Measurements from ENCODE around the gene CYP3A4.

Gene CYP3A4

GRCh38 chr7:99828811-99829210 is 44.8 kb upstream of the CYP3A4 start:
- H3K4me1 ChIP-seq (ENCODE audit: low read depth, poor library complexity, severe bottlenecking) = no peaks in the 10 kb centered on the region
- H2AFZ ChIP-seq (ENCODE audit: low read depth) = no peak overlapping the region
- H4K20me1 ChIP-seq (ENCODE audit: insufficient read depth) = no peaks in the 10 kb centered on the region
- no peak overlapping the region for H3K9ac ChIP-seq
- H3K27ac ChIP-seq = no peak overlapping the region
- H3K4me2 ChIP-seq = no peak overlapping the region
- no peak for TF ChIP-seq CTCF (conservative IDR thresholded peaks at IDR 0.05; ENCODE audit: low read depth, low read length)
- no peaks in the 10 kb centered on the region for H3K36me3 ChIP-seq (ENCODE audit: insufficient read depth)
- no peaks in the 10 kb centered on the region for H3K79me2 ChIP-seq (ENCODE audit: insufficient read depth, low read depth)
- no peaks in the 10 kb centered on the region for H3K27me3 ChIP-seq (ENCODE audit: insufficient read depth, low read depth)
- no peak overlapping the region for H3K4me3 ChIP-seq (IDR thresholded peaks at IDR 0.05; ENCODE audit: insufficient read depth, low read depth, low read length)

DNA sequence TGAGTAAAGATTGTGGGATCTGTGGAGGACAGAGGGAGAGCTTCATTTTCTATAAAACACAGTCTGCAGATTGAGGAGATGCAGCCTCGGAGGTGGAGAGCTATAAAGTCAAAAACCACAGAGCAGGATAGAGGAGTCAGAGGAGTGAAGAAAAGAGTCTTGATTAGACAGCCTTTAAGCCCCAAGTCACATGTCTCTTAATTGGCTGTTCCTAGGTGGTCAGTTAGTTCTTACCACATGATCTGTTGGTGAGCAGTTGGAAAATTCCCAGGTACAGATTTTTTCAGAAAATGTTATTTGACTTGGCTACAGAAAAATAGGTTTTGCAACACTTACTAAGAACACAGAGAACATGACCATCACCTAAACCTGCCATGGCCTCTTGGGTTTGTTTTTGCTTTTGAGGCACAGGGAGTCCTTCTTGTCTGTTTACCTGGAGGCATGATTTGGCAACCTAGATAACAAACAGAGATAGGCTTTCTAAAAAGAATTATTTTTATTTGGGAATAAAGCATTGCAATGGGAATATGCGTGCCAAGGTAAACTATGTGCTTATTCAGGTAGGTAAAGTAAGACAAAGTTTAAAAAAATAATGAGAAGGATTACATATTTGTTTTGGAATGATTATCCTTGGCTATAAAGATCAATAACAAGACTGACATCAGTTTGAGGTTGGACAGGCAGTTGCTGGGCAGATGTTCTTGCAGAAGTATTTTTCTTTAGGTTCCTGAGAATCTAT is 43.2 kb upstream of the CYP3A4 start:
- Histone ChIP-seq H3K4me3 (IDR thresholded peaks at IDR 0.05; ENCODE audit: insufficient read depth, low read depth, low read length) (no peak overlapping the region), H2AFZ (ENCODE audit: low read depth) (no peak overlapping the region), H3K27ac (no peak overlapping the region), H4K20me1 (ENCODE audit: insufficient read depth) (no peaks in the 10 kb centered on the region), H3K36me3 (ENCODE audit: insufficient read depth) (no peaks in the 10 kb centered on the region), H3K79me2 (ENCODE audit: insufficient read depth, low read depth) (no peaks in the 10 kb centered on the region), H3K4me1 (ENCODE audit: low read depth, poor library complexity, severe bottlenecking) (no peaks in the 10 kb centered on the region), H3K9ac (no peak overlapping the region), H3K27me3 (ENCODE audit: insufficient read depth, low read depth) (no peaks in the 10 kb centered on the region), H3K4me2 (no peak overlapping the region)
- TF ChIP-seq CTCF (conservative IDR thresholded peaks at IDR 0.05; ENCODE audit: low read depth, low read length) = no peak

DNA sequence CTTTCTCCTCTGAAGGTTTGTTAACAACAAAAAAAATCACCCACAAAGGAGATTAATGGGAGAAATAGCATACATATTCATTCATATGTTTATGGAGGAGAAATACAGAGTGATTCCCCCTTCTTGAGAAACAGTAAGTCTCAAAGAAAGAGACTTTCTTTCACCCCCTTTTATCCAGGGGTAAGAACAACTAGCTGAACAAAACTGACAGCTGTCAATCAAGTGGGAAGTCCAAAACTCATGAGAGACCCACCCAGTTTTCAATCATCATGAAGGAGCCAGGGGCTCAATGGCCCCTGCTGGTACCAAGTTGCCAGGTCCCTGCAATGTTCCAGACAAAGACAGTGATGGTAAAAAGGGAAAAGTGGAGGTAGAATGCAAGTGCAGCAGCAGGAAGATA is 41.9 kb upstream of the CYP3A4 start:
- H2AFZ ChIP-seq (ENCODE audit: low read depth) = no peak overlapping the region
- no peak overlapping the region for H3K9ac ChIP-seq
- H3K79me2 ChIP-seq (ENCODE audit: insufficient read depth, low read depth) = no peaks in the 10 kb centered on the region
- H3K4me2 ChIP-seq = no peak overlapping the region
- no peaks in the 10 kb centered on the region for H3K36me3 ChIP-seq (ENCODE audit: insufficient read depth)
- TF ChIP-seq CTCF (conservative IDR thresholded peaks at IDR 0.05; ENCODE audit: low read depth, low read length) = no peak
- H4K20me1 ChIP-seq (ENCODE audit: insufficient read depth) = no peaks in the 10 kb centered on the region
- no peaks in the 10 kb centered on the region for H3K27me3 ChIP-seq (ENCODE audit: insufficient read depth, low read depth)
- H3K27ac ChIP-seq = no peak overlapping the region
- no peaks in the 10 kb centered on the region for H3K4me1 ChIP-seq (ENCODE audit: low read depth, poor library complexity, severe bottlenecking)
- H3K4me3 ChIP-seq (IDR thresholded peaks at IDR 0.05; ENCODE audit: insufficient read depth, low read depth, low read length) = no peak overlapping the region

- TF ChIP-seq CTCF (conservative IDR thresholded peaks at IDR 0.05; ENCODE audit: low read depth, low read length) = no peak
- H2AFZ ChIP-seq (ENCODE audit: low read depth) = no peak overlapping the region
These were observed 41.5 kb upstream of the CYP3A4 start for GRCh38 chr7:99825452-99825851.

More at GRCh38 chr7:99825452-99825851, 41.5 kb upstream of the CYP3A4 start:
- Histone ChIP-seq H3K4me3 (IDR thresholded peaks at IDR 0.05; ENCODE audit: insufficient read depth, low read depth, low read length) (no peak overlapping the region), H3K79me2 (ENCODE audit: insufficient read depth, low read depth) (no peaks in the 10 kb centered on the region), H3K36me3 (ENCODE audit: insufficient read depth) (no peaks in the 10 kb centered on the region), H3K9ac (no peak overlapping the region), H4K20me1 (ENCODE audit: insufficient read depth) (no peaks in the 10 kb centered on the region), H3K4me1 (ENCODE audit: low read depth, poor library complexity, severe bottlenecking) (no peaks in the 10 kb centered on the region), H3K27ac (no peak overlapping the region), H3K4me2 (no peak overlapping the region), H3K27me3 (ENCODE audit: insufficient read depth, low read depth) (no peaks in the 10 kb centered on the region)

Measured in KMS-11 (cell line).